Fibroblast of mammary gland (primary cell): ENCODE results near the gene ABR.

Source experiments
- DNase-seq: peaks from one replicate; pipeline ENCODE4 v3.0.0-alpha.2; 2010; ENCODE audit warnings: low read depth
- H3K4me3 ChIP-seq: 2 replicates; pipeline ENCODE4 v1.5.1; 2011; ENCODE audit warnings: low read depth, mild to moderate bottlenecking, low read length, moderate library complexity; ENCODE audit not compliant: control insufficient read depth
- TF ChIP-seq, protein P1 (sequence below): conservative IDR thresholded peaks from 2 replicates; pipeline ENCODE4 v1.5.1; 2011; ENCODE audit warnings: low read depth, low read length, inconsistent platforms; ENCODE audit not compliant: control insufficient read depth, insufficient read depth

The ABR gene

GRCh38 chr17:988561-988960 is 191.2 kb downstream of the ABR start:
- TF ChIP-seq, protein P1, sequence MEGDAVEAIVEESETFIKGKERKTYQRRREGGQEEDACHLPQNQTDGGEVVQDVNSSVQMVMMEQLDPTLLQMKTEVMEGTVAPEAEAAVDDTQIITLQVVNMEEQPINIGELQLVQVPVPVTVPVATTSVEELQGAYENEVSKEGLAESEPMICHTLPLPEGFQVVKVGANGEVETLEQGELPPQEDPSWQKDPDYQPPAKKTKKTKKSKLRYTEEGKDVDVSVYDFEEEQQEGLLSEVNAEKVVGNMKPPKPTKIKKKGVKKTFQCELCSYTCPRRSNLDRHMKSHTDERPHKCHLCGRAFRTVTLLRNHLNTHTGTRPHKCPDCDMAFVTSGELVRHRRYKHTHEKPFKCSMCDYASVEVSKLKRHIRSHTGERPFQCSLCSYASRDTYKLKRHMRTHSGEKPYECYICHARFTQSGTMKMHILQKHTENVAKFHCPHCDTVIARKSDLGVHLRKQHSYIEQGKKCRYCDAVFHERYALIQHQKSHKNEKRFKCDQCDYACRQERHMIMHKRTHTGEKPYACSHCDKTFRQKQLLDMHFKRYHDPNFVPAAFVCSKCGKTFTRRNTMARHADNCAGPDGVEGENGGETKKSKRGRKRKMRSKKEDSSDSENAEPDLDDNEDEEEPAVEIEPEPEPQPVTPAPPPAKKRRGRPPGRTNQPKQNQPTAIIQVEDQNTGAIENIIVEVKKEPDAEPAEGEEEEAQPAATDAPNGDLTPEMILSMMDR, result no peak
- H3K4me3 ChIP-seq, result no peak overlapping the region
- DNase-seq, result no peak

- TF ChIP-seq, protein P1, result no peak
- no peak overlapping the region for H3K4me3 ChIP-seq
Measured at GRCh38 chr17:987931-988330, 191.8 kb downstream of the ABR start.

GRCh38 chr17:986322-986929 is 193.4 kb downstream of the ABR start:
- TF ChIP-seq, protein P1, result no peak
- no peak overlapping the region for H3K4me3 ChIP-seq
- DNase-seq, result no peak

More at GRCh38 chr17:987931-988330, 191.8 kb downstream of the ABR start:
- DNase-seq, result no peak

- DNase-seq, result no peak
- TF ChIP-seq, protein P1, result no peak
- H3K4me3 ChIP-seq, result no peak overlapping the region
Measured at GRCh38 chr17:983921-984320, 195.9 kb downstream of the ABR start.

DNA sequence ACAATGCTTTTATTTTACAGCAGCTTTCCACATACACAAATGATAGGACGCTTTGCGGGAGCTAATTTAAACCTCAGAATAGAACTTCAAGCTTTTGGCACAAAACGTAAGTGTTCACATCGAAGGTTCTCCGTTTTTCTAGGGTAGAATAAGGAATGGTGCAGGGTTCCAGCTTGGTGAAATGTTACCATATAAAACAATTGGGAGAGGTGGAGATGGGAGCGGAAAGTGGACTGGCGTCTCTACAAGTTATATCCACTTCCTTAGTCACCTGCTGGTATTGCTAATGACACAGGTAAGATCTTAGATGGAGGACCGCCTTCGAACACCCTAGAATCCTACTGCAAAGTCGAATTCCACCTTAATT is 198.5 kb downstream of the ABR start:
- no peak overlapping the region for H3K4me3 ChIP-seq
- TF ChIP-seq, protein P1, result no peak
- no peak for DNase-seq

GRCh38 chr17:980406-981291 is 199.1 kb downstream of the ABR start:
- peak; percentile 85 for DNase-seq
- peak overlapping the region; percentile 53 for H3K4me3 ChIP-seq
- TF ChIP-seq, protein P1, result peak; percentile 73
